ENCODE results near the gene SLC25A11.

The SLC25A11 gene

GRCh38 chr17:4939796-4940554 is at the start of gene SLC25A11, which contains the start of gene RNF167:
Gene SLC25A11, minus strand, starts transcription at chr17:4940046. Its CDS starts 136 bp downstream, at chr17:4939910.
Gene RNF167, plus strand, starts transcription at chr17:4940268. Its CDS starts 642 bp downstream, at chr17:4940910.
- peak; percentile 92 for DNase-seq

GRCh38 chr17:4987767-4988567 is 48.1 kb upstream of the SLC25A11 start:
- no peak for DNase-seq

- peak; percentile 88 for DNase-seq
These were observed 47.3 kb upstream of the SLC25A11 start, which contains the start of gene CAMTA2 for GRCh38 chr17:4986951-4987766. Gene CAMTA2, minus strand, starts transcription at chr17:4987675. Its CDS starts 1,453 bp downstream, at chr17:4986222.

- DNase-seq, result no peak
These were observed 46.6 kb upstream of the SLC25A11 start for GRCh38 chr17:4986403-4986802.

GRCh38 chr17:4982305-4982704 is 42.5 kb upstream of the SLC25A11 start:
- no peak for DNase-seq

- DNase-seq, result peak; percentile 12
These were observed 40.9 kb upstream of the SLC25A11 start for GRCh38 chr17:4980644-4981216.

- DNase-seq, result no peak
These were observed 38.9 kb upstream of the SLC25A11 start for GRCh38 chr17:4978726-4979125.

DNA sequence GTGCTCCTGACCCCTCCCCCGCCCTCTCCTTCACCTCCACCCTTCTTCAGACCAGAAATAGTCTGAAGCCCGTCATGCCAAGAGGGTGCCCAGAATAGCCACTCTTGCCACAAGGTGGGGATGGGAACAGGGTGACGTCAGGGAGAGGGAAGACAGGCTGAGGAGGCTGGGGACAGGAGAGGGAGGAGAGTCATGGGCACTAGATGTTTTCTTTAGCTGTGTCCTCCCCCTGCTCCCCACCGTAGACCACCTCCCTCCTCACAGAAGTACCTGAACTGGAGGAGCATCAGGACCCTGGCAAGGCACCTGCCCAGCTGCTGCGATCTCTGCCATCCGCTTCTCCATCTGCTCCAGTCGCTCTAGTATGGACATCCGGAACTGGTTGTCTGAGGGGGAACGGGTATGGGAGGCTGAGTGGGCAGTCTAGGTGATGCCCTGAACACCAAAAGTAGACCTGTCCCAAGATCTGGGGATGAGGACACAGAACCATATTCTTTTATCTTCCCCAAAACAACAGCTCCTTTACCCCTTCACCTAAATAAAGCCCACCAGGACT is 34.3 kb upstream of the SLC25A11 start:
- no peak for DNase-seq

DNA sequence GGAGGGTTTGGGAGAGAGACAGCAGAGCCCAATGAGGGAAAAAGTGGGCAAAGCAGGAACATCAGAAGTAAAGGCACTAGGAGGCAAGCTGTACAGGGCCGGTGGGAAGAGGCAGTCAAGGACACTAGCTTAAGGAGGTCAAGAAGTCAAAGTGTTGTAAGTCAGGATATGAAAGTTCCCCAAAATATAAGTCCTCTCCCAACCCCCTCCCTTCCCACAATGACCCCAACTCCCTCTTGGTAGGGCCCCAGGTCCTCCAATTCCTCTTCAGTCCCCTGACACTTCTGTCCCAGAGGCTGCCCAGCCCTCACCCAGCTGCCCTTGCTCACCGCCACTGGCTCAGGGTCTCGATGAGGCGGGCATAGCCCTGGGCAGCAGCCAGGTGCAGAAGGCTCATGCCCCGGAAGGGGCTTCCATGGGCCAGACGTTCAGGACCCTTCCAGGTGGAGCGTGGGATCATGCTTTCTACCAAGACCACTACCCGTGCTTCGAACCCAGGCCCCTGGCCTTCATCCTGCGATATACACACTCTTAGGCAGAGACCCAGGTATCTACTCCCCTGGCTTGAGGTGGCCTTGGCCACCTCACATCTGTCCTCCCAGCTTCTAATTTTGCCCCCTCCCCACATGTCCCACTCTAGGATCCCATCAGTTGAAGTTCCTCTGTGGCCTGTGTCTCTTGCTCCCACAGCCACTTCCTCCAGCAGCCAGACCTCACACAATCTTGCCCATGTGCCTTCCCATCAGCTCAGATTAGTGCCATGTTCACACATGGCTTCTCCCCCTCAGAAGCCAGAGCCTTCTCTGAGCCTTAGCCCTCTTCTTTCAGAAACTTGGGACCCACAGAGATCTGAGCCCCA is 33.6 kb upstream of the SLC25A11 start:
- DNase-seq, result no peak

DNA sequence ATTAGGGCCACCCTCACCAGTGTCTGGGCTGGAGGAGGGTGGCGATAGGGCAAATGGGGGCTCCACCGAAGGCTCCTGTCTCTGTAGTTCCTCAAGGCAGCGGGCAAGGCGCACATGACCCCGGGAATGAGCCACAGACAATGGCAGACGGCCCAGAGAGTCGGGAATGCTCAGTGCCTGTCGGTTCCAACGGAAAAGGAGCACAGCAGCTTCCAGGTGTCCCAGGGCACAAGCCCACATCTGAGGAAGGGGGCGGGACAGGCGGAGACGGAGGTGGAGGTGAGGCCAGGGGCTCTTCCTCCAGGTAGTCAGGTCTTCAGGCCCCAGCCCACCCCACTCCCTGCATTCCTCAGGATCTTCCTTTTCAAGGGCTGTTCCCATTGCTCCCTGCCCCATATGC is 32.9 kb upstream of the SLC25A11 start:
- DNase-seq, result no peak

DNA sequence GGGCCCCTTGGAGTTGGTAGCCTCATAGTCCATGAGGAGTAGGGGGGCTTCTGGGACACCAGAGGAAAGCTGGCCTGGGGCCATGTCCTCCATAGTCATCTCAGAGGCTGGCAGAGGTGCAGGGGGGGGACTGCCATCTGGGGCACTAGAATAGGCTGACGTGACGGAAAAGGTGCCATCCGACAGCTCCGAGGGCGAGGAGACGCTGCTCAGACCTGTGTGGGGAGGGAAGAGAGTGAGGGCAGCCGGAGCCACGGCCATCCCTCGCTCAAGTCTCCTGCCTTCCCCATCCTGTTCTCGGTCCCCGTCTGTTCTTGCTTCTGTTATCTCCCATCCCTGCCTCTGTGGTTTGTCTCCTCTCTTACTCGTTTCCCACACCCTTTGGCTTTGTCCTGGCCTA is 32.5 kb upstream of the SLC25A11 start:
- DNase-seq, result no peak

- DNase-seq, result no peak
These were observed 32.0 kb upstream of the SLC25A11 start for GRCh38 chr17:4971826-4972225.

GRCh38 chr17:4970273-4970672 is 30.4 kb upstream of the SLC25A11 start:
- DNase-seq, result no peak

- DNase-seq, result peak; percentile 4
These were observed 29.8 kb upstream of the SLC25A11 start for GRCh38 chr17:4969551-4970173.

- DNase-seq, result no peak
These were observed 29.3 kb upstream of the SLC25A11 start for GRCh38 chr17:4969047-4969550.

DNA sequence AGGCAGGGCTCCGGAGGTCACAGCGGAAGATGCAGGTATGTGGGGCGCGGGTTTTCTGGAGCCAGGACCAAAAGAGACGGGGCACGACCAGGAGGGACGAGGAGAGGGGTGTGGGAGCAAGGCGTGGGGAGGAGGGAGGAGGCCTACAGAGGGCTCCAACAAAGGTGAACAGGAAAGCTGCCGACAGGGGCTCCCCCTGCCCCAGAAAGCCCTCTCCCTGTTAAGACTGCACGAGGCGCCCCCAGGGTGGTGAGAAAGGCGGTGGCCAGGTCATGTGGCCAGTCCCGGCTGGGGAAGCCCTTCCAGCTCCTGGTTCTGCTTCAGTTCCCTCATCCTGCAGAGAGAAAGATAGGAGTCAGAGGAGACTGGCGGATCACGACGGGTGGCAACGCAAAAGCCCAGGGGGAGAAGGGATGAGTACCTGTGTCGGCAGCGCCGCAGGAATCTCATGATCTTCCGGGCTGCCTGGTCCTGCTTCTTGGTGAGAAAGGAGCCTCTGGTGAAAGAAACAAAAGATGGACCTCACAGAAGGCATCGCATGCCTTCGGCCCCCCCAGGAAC is 28.7 kb upstream of the SLC25A11 start:
- no peak for DNase-seq

DNA sequence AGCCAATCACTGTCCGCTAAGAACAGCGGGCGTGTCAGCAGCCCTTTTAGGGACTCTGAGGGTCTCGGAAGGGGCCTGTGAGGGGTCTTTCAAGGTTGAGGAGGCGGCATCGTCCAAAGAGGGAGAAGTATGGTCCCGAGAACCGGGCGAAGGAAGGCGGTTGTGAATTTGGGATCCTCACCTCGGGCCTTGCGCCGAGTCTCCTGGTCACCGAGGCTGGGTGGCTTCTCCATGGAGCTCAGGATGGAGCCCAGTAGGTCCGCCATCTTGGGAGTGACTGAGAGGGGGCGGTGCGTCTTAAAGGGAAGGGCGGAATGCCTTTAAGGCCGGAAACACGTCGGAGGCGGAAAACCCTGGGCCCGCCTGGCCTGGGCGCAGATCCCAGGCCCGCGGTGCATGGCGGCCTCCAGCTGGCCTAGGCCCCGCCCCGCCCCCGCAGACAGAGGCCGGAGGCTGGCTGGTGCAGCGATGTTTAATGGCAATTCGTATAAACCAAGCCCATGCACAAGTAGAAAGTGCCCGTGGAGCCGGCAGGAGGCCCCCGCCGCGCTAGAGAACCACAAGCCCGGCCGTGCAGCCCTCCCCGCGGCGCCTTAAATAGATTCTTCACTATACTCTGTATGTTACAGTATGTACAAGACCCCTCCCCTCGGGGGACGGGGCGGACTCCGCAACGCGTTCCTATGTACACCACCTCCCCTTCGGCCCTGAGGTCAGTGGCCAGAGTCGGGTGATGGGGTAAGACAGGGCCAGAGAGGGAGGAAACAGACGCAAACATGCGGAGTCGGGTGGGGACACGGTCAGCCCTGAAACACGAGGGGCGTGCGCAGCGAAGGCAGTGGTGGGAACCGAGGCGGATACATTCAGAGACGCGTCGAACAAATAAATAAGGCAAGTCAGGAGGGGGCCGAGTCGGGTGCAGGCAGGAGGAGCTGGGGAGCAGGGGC is 28.0 kb upstream of the SLC25A11 start, which contains the start of gene SPAG7:
Gene SPAG7 (minus strand): TSS at position 279 of the 947 bp plus-strand sequence. CDS start 13 bp downstream, at position 266.
- peak; percentile 92 for DNase-seq

DNA sequence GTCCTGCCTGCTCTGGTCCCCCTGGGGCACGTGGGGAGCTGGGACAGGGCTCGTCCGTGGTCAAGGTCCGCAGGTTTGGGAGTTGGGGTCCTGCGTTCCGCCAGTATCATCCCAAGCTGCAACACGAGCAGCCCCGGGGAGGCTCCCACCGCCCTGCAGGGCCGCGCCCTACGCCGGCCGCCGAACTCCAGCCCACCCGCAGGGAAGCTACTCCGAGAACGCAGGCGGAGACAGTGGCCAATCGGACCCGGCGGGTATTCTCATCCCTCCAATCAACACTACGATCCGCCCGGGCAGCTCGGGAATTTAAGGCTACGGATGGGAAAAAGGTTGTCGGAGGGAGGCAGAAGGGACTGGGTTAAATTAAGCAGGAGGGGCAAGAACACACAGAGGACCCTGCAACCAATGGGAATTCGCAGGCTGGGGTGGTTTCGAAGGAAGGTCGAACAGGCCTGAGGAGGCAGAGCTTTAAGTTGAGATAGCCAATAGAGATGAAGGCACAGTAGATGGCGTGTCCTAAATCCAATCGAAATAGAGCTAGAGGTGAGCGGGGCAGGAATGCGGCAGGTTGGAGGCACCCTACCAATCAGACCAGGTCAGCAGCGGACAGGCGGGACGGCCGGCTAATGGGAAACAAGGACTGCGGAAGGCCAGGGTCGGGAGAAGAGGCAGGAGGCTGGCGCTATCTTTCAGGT is 27.1 kb upstream of the SLC25A11 start:
- peak; percentile 90 for DNase-seq

Measured in activated CD4-positive, alpha-beta T cell treated with anti-CD3 and anti-CD28 coated beads, Interleukin-2, amount 50 U/mL, for 1 hour (primary cell).